Cardiac atrium fibroblast (primary cell): ENCODE results near the gene GPR143. TPM values are rescaled to one million over a fixed set of nuclear protein-coding genes. Genes with fewer than 3 reads are reported as not detected.

Experiments used
- total RNA-seq: library from RNA; depleted of rRNA; stranded (reverse); fragments of >200 nt; gene quantifications from 2 replicates; pipeline ENCODE4 v1.2.3, GENCODE V29; 2015

Gene GPR143
- not detected in 2 replicates for total RNA-seq

DNA sequence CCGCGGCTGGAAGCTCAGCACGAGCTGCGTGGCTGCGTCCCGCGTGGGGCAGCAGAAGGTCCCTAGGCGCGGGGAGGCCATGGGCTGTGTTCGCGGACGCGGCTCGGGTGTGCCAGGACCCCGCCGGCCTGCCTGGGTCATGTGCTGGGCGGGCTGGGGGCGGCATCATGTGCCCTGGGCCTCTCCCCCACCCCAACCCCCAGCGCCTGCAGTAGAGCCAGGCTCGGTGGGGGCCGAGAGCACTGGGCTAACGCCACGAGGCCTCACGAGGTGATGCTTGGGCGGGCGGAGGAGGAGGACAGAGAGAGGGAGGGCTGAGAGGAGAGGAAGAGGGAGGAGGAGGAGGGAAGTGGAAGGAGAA, at the start of gene GPR143:
Gene GPR143 (minus strand): TSS at position 111 of the 361 bp plus-strand sequence. CDS start 30 bp downstream, at position 81.

GRCh38 chrX:9785944-9786797, 20.5 kb upstream of the GPR143 start, which contains the start of gene SHROOM2:
Gene SHROOM2 (plus strand): TSS chrX:9786429. CDS start chrX:9786546, 117 bp downstream.

Other genes starting within 250 kb of the GPR143 start
- 0.49 and 0.54 TPM in 2 replicates for gene SHROOM2, start 20.6 kb upstream of the GPR143 start, total RNA-seq
- not detected in 2 replicates for gene CLDN34, start 201.5 kb upstream of the GPR143 start, total RNA-seq